HepG2 (cell line): ENCODE data around the gene DGKG. TPM values are rescaled to one million over a fixed set of nuclear protein-coding genes. Genes with fewer than 3 reads are reported as not detected.

Source experiments
- ATAC-seq: fragments of 200-7000 bp; cut with Tn5 transposase; 3 replicates; pipeline ENCODE4 v1.9.1; 2020; ENCODE audit warnings: mild to moderate bottlenecking, moderate library complexity
- BruUV-seq: library from RNA; stranded (reverse); fragments of 400-500 nt; replicated peaks from 2 replicates; lab custom pipeline; 2021; lab: Mats Ljungman, UMichigan
- CTCF ChIA-PET: fragments of 300-600 bp; formaldehyde crosslinking; extraction: SDS; loops from one replicate; lab custom pipeline; 2021; ENCODE audit warnings: low total read pairs, inconsistent platforms, low intra/inter-chr PET ratio; lab: Yijun Ruan, JAX
- POLR2A ChIA-PET: fragments of 350-600 bp; sonication (Branson Sonifier 250); formaldehyde crosslinking; loops from one replicate; lab custom pipeline; 2020; ENCODE audit warnings: antibody characterized with exemption, inconsistent platforms; lab: Yijun Ruan, JAX
- DNase-seq: peaks from one replicate; pipeline ENCODE4 v3.0.0-alpha.2; 2015; ENCODE audit warnings: low spot score
- FAIRE-seq: peaks from 3 replicates; lab custom pipeline; 2011; peaks lifted over from hg19 to GRCh38; lab: Jason Lieb, UNC
- H2AFZ ChIP-seq: one replicate; pipeline ENCODE4 v1.6.1; 2011; ENCODE audit warnings: low read length, inconsistent platforms
- H3K27ac ChIP-seq: fragments of 300-600 bp; 3 replicates; pipeline ENCODE4 v1.8.0; 2011; ENCODE audit warnings: mixed run types, mild to moderate bottlenecking, mixed read lengths, low read length, inconsistent platforms; ENCODE audit not compliant: insufficient read depth; ENCODE audit errors: extremely low read length
- H3K27me3 ChIP-seq, 2 experiments: fragments of 200-600 bp in 1 of 2; 2 replicates in 1 of 2; 3 replicates in 1 of 2; pipeline versions ENCODE4 v1.6.0 to v1.8.0; 2011; ENCODE audit warnings: low read length in 2 of 2, mild to moderate bottlenecking in 2 of 2, moderate library complexity in 2 of 2, inconsistent platforms in 1 of 2; ENCODE audit not compliant: insufficient read depth in 2 of 2, control insufficient read depth in 1 of 2
- H3K36me3 ChIP-seq, 2 experiments: fragments of 200-600 bp in 1 of 2; replicated peaks in 1 of 2; 2 replicates in 1 of 2; 3 replicates in 1 of 2; pipeline versions ENCODE4 v1.5.1 to v1.8.0; 2011; ENCODE audit warnings: low read length in 2 of 2, inconsistent platforms in 1 of 2; ENCODE audit not compliant: insufficient read depth in 2 of 2, control insufficient read depth in 1 of 2
- H3K4me1 ChIP-seq: 2 replicates; pipeline ENCODE4 v1.5.1; 2012; ENCODE audit warnings: low read length, inconsistent platforms; ENCODE audit not compliant: insufficient read depth
- H3K4me2 ChIP-seq: 2 replicates; pipeline ENCODE4 v1.6.0; 2011; ENCODE audit warnings: low read depth, low read length, inconsistent platforms
- H3K4me3 ChIP-seq, 3 experiments: fragments of 200-600 bp in 1 of 3; sonication (generic), shearing (Covaris generic) in 1 of 3; replicated peaks in 1 of 3; 2 replicates each; pipeline ENCODE4 v1.5.1; 2011 to 2016; ENCODE audit warnings: low read length in 3 of 3, inconsistent platforms in 2 of 3, low read depth in 2 of 3, mild to moderate bottlenecking in 2 of 3, control low read depth in 1 of 3, mixed read lengths in 1 of 3; ENCODE audit not compliant: insufficient read depth in 1 of 3
- H3K79me2 ChIP-seq: one replicate; pipeline ENCODE4 v1.6.1; 2011; ENCODE audit warnings: low read length, inconsistent platforms; ENCODE audit not compliant: insufficient read depth
- H3K9ac ChIP-seq: 2 replicates; pipeline ENCODE4 v1.6.0; 2011; ENCODE audit warnings: mild to moderate bottlenecking, low read depth, low read length, inconsistent platforms; ENCODE audit not compliant: insufficient read depth
- H3K9me3 ChIP-seq: 2 replicates; pipeline ENCODE4 v1.5.1; 2012; ENCODE audit warnings: mild to moderate bottlenecking, low read length
- H4K20me1 ChIP-seq: 2 replicates; pipeline ENCODE4 v1.6.0; 2011; ENCODE audit warnings: inconsistent platforms, mild to moderate bottlenecking, low read length, moderate library complexity; ENCODE audit not compliant: insufficient read depth
- CEBPB ChIP-seq: IDR thresholded peaks from 2 replicates; pipeline ENCODE4 v1.6.1; 2011; ENCODE audit warnings: low read depth, low read length, improper control_type of control experiment, borderline replicate concordance
- FOSL1 ChIP-seq: sonication (generic); formaldehyde crosslinking; IDR thresholded peaks from 2 replicates; pipeline ENCODE4 v1.9.0; 2021; ENCODE audit warnings: missing genetic modification reagents, borderline replicate concordance
- HNRNPH1 ChIP-seq: fragments of 200-400 bp; formaldehyde crosslinking; optimal IDR thresholded peaks from 2 replicates; pipeline ENCODE3; 2017; ENCODE audit warnings: mild to moderate bottlenecking, low read depth, low read length
- YY1 ChIP-seq: IDR thresholded peaks from 2 replicates; pipeline ENCODE4 v1.6.1; 2011; ENCODE audit warnings: low read length, low read depth, moderate library complexity, mild to moderate bottlenecking; ENCODE audit not compliant: insufficient read depth, insufficient replicate concordance
- WGBS: methylation state at CpG from one replicate; pipeline ENCODE4 v1.1.6; 2017; ENCODE audit warnings: low lambda C conversion rate; 5-methylcytosine and 5-hydroxymethylcytosine counted together
- in situ Hi-C: cut with HindIII; loops from 2 replicates; pipeline ENCODE4 v1.10.0; 2017; ENCODE audit warnings: low pct_unique_long_range_greater_than_20kb; ENCODE audit not compliant: extremely low pct_ligation_motif_present
- intact Hi-C: fragments of 100-400 bp; cut with micrococcal nuclease; formaldehyde crosslinking; loops from one replicate; pipeline ENCODE4 v1.10.0; 2022; ENCODE audit not compliant: unreplicated experiment
- polyA plus RNA-seq, 8 experiments: library from polyadenylated mRNA; depleted of rRNA in 3 of 8; stranded (reverse) in 7 of 8; unstranded in 1 of 8; fragments of >200 nt; fragmentation: Illumina TruSeq in 4 of 8; extraction: Trizol in 4 of 8; gene quantifications; 2 replicates each; pipeline versions ENCODE4 v1.2.1 to v1.2.3, GENCODE V29; 2011 to 2016; ENCODE audit warnings: low read depth in 4 of 8, missing spikeins in 1 of 8, mixed read lengths in 1 of 8; ENCODE audit not compliant: insufficient read depth in 1 of 8
- total RNA-seq, 5 experiments: library from RNA; depleted of rRNA; stranded (reverse); fragments of >200 nt; fragmentation: Illumina TruSeq; extraction: Trizol; gene quantifications; 2 replicates each; pipeline ENCODE4 v1.2.3, GENCODE V29; 2016; ENCODE audit warnings: low read depth in 1 of 5
- TF ChIP-seq, protein P1 (sequence below): IDR thresholded peaks from 2 replicates; pipeline ENCODE4 v1.6.1; 2018; ENCODE audit warnings: missing genetic modification reagents
- TF ChIP-seq, protein P2 (sequence below): sonication (generic); formaldehyde crosslinking; IDR thresholded peaks from 2 replicates; pipeline ENCODE4 v1.5.1; 2020; ENCODE audit warnings: missing genetic modification reagents, mild to moderate bottlenecking, borderline replicate concordance
- TF ChIP-seq, protein P3 (sequence below): sonication (generic); formaldehyde crosslinking; IDR thresholded peaks from 2 replicates; pipeline ENCODE4 v1.5.0; 2020; ENCODE audit warnings: mild to moderate bottlenecking, missing genetic modification reagents, borderline replicate concordance
- TF ChIP-seq, protein P4 (sequence below): sonication (generic); formaldehyde crosslinking; IDR thresholded peaks from 2 replicates; pipeline ENCODE4 v1.5.1; 2020; ENCODE audit warnings: missing genetic modification reagents, mild to moderate bottlenecking, borderline replicate concordance

The DGKG gene
- total and polyA plus RNA-seq, 2 of the 13 experiments (the other 11 are each of a cell fraction or from before 2014, with no cell fraction given): 3.8 to 6.2 TPM

DNA sequence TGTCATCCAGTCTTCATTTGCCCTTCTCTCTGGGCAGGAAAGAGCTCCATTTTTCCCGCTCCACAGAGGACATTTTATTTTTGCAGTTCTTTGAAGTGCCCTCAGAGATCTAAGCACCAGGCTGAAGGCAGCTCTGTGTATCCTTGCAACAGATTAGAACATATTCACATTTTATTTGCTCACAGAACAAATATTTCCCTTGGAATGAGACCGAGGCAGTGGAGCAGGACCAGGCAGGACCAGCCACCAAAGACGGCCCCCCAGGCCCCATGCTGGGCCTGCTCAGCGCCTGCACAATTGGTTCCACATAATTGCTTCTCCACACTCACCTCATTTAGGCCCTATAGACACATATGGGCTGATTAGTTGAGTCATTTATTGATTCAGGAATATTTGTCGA lies 237.4 kb downstream of the DGKG start (continued):
- TF ChIP-seq, protein P1, sequence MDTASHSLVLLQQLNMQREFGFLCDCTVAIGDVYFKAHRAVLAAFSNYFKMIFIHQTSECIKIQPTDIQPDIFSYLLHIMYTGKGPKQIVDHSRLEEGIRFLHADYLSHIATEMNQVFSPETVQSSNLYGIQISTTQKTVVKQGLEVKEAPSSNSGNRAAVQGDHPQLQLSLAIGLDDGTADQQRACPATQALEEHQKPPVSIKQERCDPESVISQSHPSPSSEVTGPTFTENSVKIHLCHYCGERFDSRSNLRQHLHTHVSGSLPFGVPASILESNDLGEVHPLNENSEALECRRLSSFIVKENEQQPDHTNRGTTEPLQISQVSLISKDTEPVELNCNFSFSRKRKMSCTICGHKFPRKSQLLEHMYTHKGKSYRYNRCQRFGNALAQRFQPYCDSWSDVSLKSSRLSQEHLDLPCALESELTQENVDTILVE (CRISPR knock-in tag): no peak

DNA sequence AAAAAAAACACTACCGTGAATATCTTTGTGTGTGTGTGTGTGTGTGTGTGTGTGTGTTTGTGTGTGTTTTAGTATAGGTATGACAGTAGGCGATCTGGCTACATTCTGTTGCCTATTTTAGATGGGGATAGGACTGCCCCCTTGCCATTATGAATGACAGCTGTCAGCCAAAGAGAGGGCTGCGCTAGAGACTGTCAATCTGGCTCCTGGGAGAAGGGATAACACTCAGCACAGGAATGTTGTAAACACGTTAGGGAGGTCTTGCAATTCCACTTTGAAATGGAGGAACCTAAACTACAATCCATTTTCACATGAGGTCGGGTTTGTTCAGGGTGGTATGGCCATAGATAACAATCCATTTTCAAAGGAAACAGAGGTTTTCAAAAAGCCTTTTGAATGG lies 239.0 kb downstream of the DGKG start:
- CTCF ChIA-PET: no interaction called here
- TF ChIP-seq, protein P2, sequence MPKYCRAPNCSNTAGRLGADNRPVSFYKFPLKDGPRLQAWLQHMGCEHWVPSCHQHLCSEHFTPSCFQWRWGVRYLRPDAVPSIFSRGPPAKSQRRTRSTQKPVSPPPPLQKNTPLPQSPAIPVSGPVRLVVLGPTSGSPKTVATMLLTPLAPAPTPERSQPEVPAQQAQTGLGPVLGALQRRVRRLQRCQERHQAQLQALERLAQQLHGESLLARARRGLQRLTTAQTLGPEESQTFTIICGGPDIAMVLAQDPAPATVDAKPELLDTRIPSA (CRISPR knock-in tag): no peak
- TF ChIP-seq FOSL1: no peak
- no peak for TF ChIP-seq HNRNPH1
- TF ChIP-seq, protein P3, sequence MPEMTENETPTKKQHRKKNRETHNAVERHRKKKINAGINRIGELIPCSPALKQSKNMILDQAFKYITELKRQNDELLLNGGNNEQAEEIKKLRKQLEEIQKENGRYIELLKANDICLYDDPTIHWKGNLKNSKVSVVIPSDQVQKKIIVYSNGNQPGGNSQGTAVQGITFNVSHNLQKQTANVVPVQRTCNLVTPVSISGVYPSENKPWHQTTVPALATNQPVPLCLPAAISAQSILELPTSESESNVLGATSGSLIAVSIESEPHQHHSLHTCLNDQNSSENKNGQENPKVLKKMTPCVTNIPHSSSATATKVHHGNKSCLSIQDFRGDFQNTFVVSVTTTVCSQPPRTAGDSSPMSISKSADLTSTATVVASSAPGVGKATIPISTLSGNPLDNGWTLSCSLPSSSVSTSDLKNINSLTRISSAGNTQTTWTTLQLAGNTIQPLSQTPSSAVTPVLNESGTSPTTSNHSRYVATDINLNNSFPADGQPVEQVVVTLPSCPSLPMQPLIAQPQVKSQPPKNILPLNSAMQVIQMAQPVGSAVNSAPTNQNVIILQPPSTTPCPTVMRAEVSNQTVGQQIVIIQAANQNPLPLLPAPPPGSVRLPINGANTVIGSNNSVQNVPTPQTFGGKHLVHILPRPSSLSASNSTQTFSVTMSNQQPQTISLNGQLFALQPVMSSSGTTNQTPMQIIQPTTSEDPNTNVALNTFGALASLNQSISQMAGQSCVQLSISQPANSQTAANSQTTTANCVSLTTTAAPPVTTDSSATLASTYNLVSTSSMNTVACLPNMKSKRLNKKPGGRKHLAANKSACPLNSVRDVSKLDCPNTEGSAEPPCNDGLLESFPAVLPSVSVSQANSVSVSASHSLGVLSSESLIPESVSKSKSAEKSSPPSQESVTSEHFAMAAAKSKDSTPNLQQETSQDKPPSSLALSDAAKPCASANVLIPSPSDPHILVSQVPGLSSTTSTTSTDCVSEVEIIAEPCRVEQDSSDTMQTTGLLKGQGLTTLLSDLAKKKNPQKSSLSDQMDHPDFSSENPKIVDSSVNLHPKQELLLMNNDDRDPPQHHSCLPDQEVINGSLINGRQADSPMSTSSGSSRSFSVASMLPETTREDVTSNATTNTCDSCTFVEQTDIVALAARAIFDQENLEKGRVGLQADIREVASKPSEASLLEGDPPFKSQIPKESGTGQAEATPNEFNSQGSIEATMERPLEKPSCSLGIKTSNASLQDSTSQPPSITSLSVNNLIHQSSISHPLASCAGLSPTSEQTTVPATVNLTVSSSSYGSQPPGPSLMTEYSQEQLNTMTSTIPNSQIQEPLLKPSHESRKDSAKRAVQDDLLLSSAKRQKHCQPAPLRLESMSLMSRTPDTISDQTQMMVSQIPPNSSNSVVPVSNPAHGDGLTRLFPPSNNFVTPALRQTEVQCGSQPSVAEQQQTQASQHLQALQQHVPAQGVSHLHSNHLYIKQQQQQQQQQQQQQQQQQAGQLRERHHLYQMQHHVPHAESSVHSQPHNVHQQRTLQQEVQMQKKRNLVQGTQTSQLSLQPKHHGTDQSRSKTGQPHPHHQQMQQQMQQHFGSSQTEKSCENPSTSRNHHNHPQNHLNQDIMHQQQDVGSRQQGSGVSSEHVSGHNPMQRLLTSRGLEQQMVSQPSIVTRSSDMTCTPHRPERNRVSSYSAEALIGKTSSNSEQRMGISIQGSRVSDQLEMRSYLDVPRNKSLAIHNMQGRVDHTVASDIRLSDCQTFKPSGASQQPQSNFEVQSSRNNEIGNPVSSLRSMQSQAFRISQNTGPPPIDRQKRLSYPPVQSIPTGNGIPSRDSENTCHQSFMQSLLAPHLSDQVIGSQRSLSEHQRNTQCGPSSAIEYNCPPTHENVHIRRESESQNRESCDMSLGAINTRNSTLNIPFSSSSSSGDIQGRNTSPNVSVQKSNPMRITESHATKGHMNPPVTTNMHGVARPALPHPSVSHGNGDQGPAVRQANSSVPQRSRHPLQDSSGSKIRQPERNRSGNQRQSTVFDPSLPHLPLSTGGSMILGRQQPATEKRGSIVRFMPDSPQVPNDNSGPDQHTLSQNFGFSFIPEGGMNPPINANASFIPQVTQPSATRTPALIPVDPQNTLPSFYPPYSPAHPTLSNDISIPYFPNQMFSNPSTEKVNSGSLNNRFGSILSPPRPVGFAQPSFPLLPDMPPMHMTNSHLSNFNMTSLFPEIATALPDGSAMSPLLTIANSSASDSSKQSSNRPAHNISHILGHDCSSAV (CRISPR knock-in tag): no peak
- no peak for TF ChIP-seq YY1
- no peak for TF ChIP-seq CEBPB
- TF ChIP-seq, protein P4, sequence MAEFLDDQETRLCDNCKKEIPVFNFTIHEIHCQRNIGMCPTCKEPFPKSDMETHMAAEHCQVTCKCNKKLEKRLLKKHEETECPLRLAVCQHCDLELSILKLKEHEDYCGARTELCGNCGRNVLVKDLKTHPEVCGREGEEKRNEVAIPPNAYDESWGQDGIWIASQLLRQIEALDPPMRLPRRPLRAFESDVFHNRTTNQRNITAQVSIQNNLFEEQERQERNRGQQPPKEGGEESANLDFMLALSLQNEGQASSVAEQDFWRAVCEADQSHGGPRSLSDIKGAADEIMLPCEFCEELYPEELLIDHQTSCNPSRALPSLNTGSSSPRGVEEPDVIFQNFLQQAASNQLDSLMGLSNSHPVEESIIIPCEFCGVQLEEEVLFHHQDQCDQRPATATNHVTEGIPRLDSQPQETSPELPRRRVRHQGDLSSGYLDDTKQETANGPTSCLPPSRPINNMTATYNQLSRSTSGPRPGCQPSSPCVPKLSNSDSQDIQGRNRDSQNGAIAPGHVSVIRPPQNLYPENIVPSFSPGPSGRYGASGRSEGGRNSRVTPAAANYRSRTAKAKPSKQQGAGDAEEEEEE (CRISPR knock-in tag): no peak

More for the DNA sequence above, 239.0 kb downstream of the DGKG start:
- H2AFZ ChIP-seq: no peak overlapping the region
- H3K36me3 ChIP-seq: no peaks in the 10 kb centered on the region
- in situ Hi-C loops: no loop called here
- DNase-seq (no peak), ATAC-seq (no peak), FAIRE-seq (no peak)
- no peak overlapping the region for H3K4me2 ChIP-seq
- POLR2A ChIA-PET: no interaction called here
- WGBS: 42% methylated on average over 5 of the region's 5 CpGs
- H3K9me3 ChIP-seq: no peaks in the 10 kb centered on the region
- no peaks in the 10 kb centered on the region for H3K79me2 ChIP-seq
- no peaks in the 10 kb centered on the region for H3K4me1 ChIP-seq
- BruUV-seq: no TSS peak
- H3K9ac ChIP-seq: no peak overlapping the region
- H4K20me1 ChIP-seq: no peaks in the 10 kb centered on the region
- H3K27ac ChIP-seq: no peak overlapping the region
- intact Hi-C loops: no loop called here
- no peak overlapping the region for H3K4me3 ChIP-seq
- no peaks in the 10 kb centered on the region for H3K27me3 ChIP-seq
